Measurements from ENCODE around the gene IPO8.

- TF ChIP-seq CTCF (IDR thresholded peaks at IDR 0.05; ENCODE audit: low read length) (no peak), EZH2phosphoT487 (IDR thresholded peaks at IDR 0.05; ENCODE audit: low read length) (no peak)
Measured at GRCh38 chr12:30622509-30622908, 73.2 kb downstream of the IPO8 start.
